ENCODE measurements around the gene P3R3URF.

Gene P3R3URF

DNA sequence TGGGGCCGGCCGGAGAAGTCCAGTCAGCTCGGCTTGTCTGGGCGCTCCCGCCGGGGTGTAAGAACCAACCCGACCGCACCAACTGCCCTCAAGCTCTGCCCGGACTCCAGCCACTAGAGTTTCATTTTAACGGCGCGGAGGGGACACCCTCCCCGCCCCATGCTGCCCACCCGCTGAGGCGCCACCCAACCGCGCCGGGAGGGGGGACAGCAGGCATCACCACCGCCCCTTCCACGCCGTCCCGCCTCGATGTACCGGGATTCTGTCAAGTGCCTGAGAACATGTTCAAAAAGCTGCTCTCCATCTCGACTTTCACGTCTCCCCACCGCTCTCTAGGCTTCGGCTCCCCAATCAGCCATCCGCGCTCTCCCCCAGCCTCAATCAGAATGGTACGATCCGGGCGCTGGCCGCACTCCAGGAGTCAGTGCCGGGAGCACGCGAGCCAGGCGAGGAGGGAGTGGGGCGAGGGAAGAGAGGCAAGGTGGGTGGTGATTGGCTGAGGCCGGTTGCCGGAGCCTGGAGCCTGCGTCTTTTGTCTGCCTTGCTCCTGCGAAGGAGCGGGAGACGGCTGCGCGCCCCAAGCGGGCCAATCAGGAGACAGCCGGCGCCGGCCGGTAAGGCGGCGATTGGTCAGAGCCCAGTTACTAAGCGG lies 43.6 kb downstream of the P3R3URF start, which contains the start of gene PIK3R3:
Gene PIK3R3, minus strand, starts transcription at position 101 of the 652 bp plus-strand sequence. CDS start 677 bp downstream, outside the sequence.
- peak; percentile 88 for DNase-seq (ENCODE audit: low read depth)

DNA sequence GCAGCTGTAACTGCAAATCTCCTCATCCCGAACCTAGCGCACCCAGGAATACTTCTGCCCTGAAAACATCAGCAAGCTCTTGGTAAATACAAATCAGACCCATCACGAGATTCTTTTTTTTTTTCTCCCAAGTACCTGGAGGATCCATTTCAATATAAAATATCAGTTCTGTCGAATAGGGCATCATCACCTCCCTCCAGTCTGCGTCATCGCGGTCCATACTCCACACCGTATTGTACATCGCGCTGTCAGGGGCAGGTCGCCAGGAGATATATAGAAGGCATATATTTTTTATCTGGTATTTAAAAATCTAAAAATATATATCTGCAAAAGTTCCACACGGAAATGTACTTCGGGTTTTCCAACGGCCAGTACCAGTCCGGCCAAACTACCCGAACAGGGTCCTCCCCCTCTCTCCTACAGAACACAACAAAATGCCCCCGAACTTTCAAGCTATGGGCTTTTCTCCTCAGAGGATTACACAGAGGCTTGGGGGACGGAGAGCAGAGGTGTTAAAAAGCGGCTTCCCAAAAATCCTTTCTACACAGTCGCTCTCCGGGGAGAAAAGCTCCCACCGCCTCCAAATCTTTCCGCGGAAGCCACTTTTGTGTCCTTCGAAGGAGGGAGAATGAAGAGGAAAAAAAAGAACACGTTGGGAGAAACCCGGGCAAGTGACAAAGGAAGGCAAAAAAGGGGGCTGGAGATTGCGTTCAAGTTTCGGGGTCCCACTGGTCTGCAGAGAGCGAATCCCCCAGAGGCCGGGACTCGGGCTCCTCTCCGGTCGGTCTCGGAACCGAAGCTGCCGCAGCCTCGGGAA lies 44.4 kb downstream of the P3R3URF start:
- DNase-seq (ENCODE audit: low read depth): no peak

DNA sequence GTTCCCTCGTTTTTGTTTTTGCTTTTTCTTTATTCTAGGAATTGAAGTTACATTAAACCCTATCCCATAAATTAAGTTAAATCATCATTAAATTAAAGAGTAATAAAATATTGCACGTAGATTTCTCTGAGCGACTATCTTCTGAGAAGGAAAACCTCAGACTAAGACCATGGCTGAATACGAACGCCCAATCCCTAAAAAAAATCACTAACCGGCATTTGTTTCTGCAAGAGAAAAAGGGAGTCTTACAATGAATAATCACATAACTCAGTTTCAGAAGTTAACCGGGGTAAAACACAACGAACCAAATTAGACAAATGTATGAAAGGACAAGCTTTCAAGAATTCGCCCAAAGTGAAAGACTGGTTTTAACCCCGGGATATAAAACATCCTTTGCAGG lies 45.2 kb downstream of the P3R3URF start:
- DNase-seq (ENCODE audit: low read depth): no peak

DNA sequence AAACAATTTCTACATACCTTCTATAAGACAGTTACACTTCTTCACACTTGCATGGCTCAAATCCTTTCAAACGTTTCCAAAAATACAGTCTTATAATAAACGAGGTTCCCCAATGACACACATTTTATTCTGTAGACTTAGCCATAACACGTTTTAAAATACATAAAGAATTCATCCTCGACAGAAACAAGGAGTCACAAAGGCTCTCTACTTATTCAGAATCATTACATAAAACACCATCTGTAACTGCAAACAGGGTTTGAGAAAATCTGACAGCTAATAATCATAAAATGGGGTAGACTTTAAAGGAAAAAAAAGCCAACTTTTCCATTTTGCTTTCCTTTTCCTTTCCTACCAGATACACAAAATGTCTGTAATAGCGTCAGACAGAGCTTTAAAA lies 45.7 kb downstream of the P3R3URF start:
- DNase-seq (ENCODE audit: low read depth): no peak

GRCh38 chr1:46130121-46130520 lies 46.2 kb downstream of the P3R3URF start:
- no peak for DNase-seq (ENCODE audit: low read depth)

GRCh38 chr1:46128344-46128743 lies 47.9 kb downstream of the P3R3URF start:
- no peak for DNase-seq (ENCODE audit: low read depth)
